Kidney (tissue), 14 donors: ENCODE results near the gene CHRNA3. TPM values are rescaled to one million over a fixed set of nuclear protein-coding genes. Genes with fewer than 3 reads are reported as not detected.

Experiments
- DNase-seq, 5 donors: peaks; one replicate each; pipeline ENCODE4 v3.0.0-alpha.2; 2013 to 2020
- FAIRE-seq: peaks from 2 replicates; lab custom pipeline; 2012; peaks lifted over from hg19 to GRCh38; lab: Jason Lieb, UNC
- H3K27ac ChIP-seq, 2 donors: one replicate each; pipeline ENCODE4 v1.7.0; 2013; ENCODE audit warnings: low read depth in 2 of 2, low read length in 2 of 2, inconsistent platforms in 1 of 2
- H3K27me3 ChIP-seq: one replicate; pipeline ENCODE4 v1.7.1; 2013; ENCODE audit warnings: low read length, inconsistent platforms; ENCODE audit not compliant: control insufficient read depth, insufficient read depth
- H3K36me3 ChIP-seq, 3 donors: one replicate each; pipeline versions ENCODE4 v1.7.0 to v1.7.1; 2013; ENCODE audit warnings: low read length in 3 of 3, control low read depth in 1 of 3, inconsistent platforms in 1 of 3; ENCODE audit not compliant: insufficient read depth in 3 of 3, control insufficient read depth in 2 of 3
- H3K4me1 ChIP-seq, 3 donors: one replicate each; pipeline versions ENCODE4 v1.7.0 to v1.7.1; 2013; ENCODE audit warnings: low read length in 3 of 3, inconsistent platforms in 1 of 3, low read depth in 1 of 3; ENCODE audit not compliant: control insufficient read depth in 2 of 3, insufficient read depth in 2 of 3
- H3K4me3 ChIP-seq, 3 donors: one replicate each; pipeline versions ENCODE4 v1.7.0 to v1.8.1; 2013; ENCODE audit warnings: low read length in 3 of 3, control low read depth in 1 of 3, inconsistent platforms in 1 of 3
- H3K9ac ChIP-seq, 3 donors: one replicate each; pipeline versions ENCODE4 v1.7.0 to v1.7.1; 2013; ENCODE audit warnings: low read length in 3 of 3, control low read depth in 1 of 3, inconsistent platforms in 1 of 3
- H3K9me3 ChIP-seq, 3 donors: one replicate each; pipeline versions ENCODE4 v1.7.0 to v1.7.1; 2013; ENCODE audit warnings: low read length in 3 of 3, control low read depth in 1 of 3, inconsistent platforms in 1 of 3; ENCODE audit not compliant: control insufficient read depth in 2 of 3, insufficient read depth in 1 of 3
- intact Hi-C: fragments of 100-400 bp; cut with DNase I; formaldehyde crosslinking; loops from one replicate; pipeline ENCODE4 v1.11.1; 2022
- polyA plus RNA-seq: library from polyadenylated mRNA; stranded (reverse); fragments of 350-450 nt; fragmentation: Illumina TruSeq; extraction: RNeasy Lipid Tissue Mini Kit (QIAGEN cat#74804); gene quantifications from one replicate; pipeline ENCODE4 v1.2.3, GENCODE V29; 2014; ENCODE audit warnings: low read depth, low replicate concordance; ENCODE audit not compliant: insufficient read depth
- total RNA-seq: library from RNA; stranded (reverse); fragmentation: NEBNext Ultra II Directional; extraction: Animal tissue kit (Norgen Biotek cat#: 25700); gene quantifications from one replicate; pipeline ENCODE4 v1.2.1, GENCODE V29; 2021
- TF ChIP-seq, protein P1 (sequence below): IDR thresholded peaks from 3 replicates; pipeline ENCODE4 v1.5.1; 2012; ENCODE audit warnings: mild to moderate bottlenecking, moderate library complexity, borderline replicate concordance; ENCODE audit not compliant: insufficient read depth; ENCODE audit errors: extremely low read depth
- donor health status: control.
- donor health status: control.
- donor health status: control.
- donor health status: control.
- donor health status: control.
- donor health status: DM: yes; HTN: yes; CAD: no.
- donor health status: Normal renal cell carcinoma (clear cell type).

The CHRNA3 gene
- total and polyA plus RNA-seq, 2 donors from 2014 or later, result not detected

DNA sequence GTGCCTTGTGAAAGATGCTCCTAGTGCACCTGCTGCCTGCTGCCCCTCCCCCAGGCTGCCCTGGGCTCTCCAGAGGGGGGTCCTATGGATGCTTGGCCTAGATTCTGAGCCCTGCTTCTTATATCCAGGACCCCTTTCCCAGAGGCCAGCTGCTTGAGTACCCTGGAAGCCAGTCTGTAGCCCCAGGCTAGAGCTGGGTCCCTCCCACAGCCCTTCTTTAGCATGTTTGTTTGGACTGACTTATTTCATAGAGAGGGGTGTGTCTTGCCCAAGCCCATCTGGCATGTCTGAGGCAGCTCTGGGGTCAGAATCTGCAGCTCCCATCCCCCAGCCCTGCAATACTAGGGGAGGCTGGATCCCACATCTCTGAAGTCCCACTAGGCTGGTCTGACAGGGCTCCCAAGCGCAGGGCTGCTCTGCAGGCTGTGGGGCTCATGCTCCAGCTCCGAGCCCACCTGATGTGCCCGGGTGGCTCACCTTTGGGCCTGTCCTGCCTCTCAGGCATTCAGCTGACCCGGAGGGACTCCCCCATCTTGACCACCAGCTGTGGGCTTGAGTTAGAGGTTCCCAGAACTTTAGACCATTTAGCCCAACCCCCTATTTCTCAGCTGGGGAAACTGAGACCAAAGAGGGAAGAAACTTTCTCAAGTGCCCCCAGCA lies 17.1 kb upstream of the CHRNA3 start:
- Histone ChIP-seq H3K27me3 (no peaks in the 10 kb centered on the region), H3K9ac (no peak overlapping the region), H3K9me3 (peaks cover 0 to 7% (median 0%) of the 10 kb centered on the region in 3 donors), H3K4me3 (no peak overlapping the region), H3K36me3 (no peaks in the 10 kb centered on the region), H3K27ac (no peak overlapping the region), H3K4me1 (peaks cover 0 to 7% (median 0%) of the 10 kb centered on the region in 3 donors)
- intact Hi-C loops, result no loop called here
- FAIRE-seq (no peak), DNase-seq (no peak)
- TF ChIP-seq, protein P1, sequence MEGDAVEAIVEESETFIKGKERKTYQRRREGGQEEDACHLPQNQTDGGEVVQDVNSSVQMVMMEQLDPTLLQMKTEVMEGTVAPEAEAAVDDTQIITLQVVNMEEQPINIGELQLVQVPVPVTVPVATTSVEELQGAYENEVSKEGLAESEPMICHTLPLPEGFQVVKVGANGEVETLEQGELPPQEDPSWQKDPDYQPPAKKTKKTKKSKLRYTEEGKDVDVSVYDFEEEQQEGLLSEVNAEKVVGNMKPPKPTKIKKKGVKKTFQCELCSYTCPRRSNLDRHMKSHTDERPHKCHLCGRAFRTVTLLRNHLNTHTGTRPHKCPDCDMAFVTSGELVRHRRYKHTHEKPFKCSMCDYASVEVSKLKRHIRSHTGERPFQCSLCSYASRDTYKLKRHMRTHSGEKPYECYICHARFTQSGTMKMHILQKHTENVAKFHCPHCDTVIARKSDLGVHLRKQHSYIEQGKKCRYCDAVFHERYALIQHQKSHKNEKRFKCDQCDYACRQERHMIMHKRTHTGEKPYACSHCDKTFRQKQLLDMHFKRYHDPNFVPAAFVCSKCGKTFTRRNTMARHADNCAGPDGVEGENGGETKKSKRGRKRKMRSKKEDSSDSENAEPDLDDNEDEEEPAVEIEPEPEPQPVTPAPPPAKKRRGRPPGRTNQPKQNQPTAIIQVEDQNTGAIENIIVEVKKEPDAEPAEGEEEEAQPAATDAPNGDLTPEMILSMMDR, result no peak

DNA sequence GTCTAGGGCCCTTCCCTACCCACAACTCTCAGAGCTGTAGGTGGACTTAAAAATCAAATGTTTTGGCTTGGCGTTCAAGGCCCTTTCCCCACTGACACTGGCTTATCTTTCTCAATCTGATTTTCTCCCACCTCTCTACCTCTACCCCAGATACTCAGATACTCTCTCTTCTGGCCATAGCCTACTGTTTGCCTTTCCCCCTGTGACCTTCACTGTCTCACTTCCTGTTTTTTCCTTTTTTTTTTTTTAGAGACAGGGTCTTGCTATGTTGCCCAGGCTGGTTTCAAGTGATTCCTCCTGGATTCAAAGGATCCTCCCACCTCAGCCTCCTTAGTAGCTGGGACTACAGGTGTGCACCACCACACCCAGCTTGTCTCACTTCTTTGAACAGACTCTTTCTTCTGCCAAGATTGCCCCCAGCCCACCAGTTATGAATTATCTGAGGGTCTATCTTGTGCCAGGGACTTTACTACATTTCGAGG lies 15.6 kb upstream of the CHRNA3 start:
- DNase-seq (no peak), FAIRE-seq (no peak)
- H3K27ac ChIP-seq, result no peak overlapping the region
- intact Hi-C loops, result no loop called here
- H3K9ac ChIP-seq, result no peak overlapping the region
- H3K4me3 ChIP-seq, result no peak overlapping the region
- H3K9me3 ChIP-seq, result peaks cover 0 to 7% (median 0%) of the 10 kb centered on the region in 3 donors
- H3K4me1 ChIP-seq, result peaks cover 0 to 6% (median 0%) of the 10 kb centered on the region in 3 donors
- H3K36me3 ChIP-seq, result no peaks in the 10 kb centered on the region
- TF ChIP-seq, protein P1, result no peak
- H3K27me3 ChIP-seq, result no peaks in the 10 kb centered on the region

DNA sequence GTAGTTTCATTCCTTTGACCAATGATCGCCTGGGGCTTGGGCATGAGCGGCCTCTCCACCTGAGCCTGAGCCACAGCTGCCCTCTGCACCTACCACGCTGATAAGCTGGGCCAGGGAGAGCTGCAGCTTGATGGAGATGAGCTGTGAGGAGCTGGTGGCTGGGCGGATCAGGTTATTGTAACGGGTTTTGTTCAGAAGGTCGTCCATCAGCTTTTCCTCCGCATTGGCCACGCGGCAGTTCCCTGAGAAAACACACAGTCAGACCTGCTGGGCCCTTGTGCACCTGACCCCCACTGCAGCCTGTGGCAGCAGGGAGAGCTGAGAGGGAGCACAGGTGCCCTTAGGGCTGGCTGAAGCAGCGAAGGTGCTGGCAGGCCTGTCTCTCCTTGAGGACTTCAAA lies 14.6 kb upstream of the CHRNA3 start:
- Histone ChIP-seq H3K4me3 (no peak overlapping the region), H3K4me1 (no peaks in the 10 kb centered on the region), H3K27ac (no peak overlapping the region), H3K27me3 (no peaks in the 10 kb centered on the region), H3K36me3 (no peaks in the 10 kb centered on the region), H3K9me3 (peaks cover 0 to 7% (median 0%) of the 10 kb centered on the region in 3 donors), H3K9ac (no peak overlapping the region)
- FAIRE-seq, result no peak
- intact Hi-C loops, result no loop called here
- TF ChIP-seq, protein P1, result no peak
- DNase-seq, result no peak
